ENCODE measurements around the gene CLEC11A.

DNA sequence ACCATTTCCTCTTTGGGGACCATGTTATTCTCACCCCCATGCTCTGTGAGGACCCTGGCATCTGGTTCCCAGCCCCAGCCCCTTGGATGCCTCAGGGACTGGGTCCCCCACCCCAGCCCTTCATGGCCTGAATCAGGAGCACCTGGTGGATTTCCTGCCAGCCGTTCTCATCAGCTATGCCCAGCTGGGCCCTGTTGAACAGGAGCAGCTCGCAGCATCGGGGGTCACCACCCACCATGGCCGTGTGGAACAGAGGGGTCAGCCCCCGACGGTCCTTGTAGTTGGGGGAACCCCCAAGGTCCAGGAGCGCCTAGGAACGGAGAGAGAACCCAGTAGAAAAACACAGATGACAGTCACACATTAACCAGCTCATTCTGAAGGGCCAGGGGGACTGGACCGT is 11.4 kb upstream of the CLEC11A start:
- TF ChIP-seq, protein P1, sequence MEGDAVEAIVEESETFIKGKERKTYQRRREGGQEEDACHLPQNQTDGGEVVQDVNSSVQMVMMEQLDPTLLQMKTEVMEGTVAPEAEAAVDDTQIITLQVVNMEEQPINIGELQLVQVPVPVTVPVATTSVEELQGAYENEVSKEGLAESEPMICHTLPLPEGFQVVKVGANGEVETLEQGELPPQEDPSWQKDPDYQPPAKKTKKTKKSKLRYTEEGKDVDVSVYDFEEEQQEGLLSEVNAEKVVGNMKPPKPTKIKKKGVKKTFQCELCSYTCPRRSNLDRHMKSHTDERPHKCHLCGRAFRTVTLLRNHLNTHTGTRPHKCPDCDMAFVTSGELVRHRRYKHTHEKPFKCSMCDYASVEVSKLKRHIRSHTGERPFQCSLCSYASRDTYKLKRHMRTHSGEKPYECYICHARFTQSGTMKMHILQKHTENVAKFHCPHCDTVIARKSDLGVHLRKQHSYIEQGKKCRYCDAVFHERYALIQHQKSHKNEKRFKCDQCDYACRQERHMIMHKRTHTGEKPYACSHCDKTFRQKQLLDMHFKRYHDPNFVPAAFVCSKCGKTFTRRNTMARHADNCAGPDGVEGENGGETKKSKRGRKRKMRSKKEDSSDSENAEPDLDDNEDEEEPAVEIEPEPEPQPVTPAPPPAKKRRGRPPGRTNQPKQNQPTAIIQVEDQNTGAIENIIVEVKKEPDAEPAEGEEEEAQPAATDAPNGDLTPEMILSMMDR (optimal IDR thresholded peaks at IDR 0.05 in 1 of 3, IDR thresholded peaks at IDR 0.05 in 1 of 3, conservative IDR thresholded peaks at IDR 0.05 in 1 of 3; ENCODE audit: extremely low read depth in 1 of 3, insufficient read depth in 2 of 3, low read length in 3 of 3): no peak
- TF ChIP-seq EZH2 (IDR thresholded peaks at IDR 0.05; ENCODE audit: low read length): no peak
